Endothelial cell of umbilical vein (primary cell): ENCODE data around the gene NMBR.

Experiments
- EZH2 ChIP-seq: IDR thresholded peaks from 2 replicates; pipeline ENCODE4 v1.6.1; 2012; ENCODE audit warnings: borderline replicate concordance, low read depth, mild to moderate bottlenecking, moderate library complexity, low read length, inconsistent platforms; ENCODE audit not compliant: severe bottlenecking
- FOS ChIP-seq: IDR thresholded peaks from 2 replicates; pipeline ENCODE4 v1.6.1; 2011; ENCODE audit warnings: mild to moderate bottlenecking, low read length, moderate library complexity, borderline replicate concordance; ENCODE audit not compliant: insufficient read depth
- MYC ChIP-seq: IDR thresholded peaks from one replicate; pipeline ENCODE4 v1.6.1; 2011; ENCODE audit warnings: mild to moderate bottlenecking, low read depth, low read length
- POLR2A ChIP-seq: IDR thresholded peaks from 2 replicates; pipeline ENCODE4 v1.6.1; 2012; ENCODE audit warnings: low read depth, mild to moderate bottlenecking, control low read depth, low read length
- POLR2AphosphoS5 ChIP-seq: IDR thresholded peaks from 2 replicates; pipeline ENCODE4 v1.6.1; 2012; ENCODE audit warnings: low read depth, mild to moderate bottlenecking, control low read depth, low read length, moderate library complexity; ENCODE audit not compliant: insufficient read depth
- TF ChIP-seq, protein P1 (sequence below), 2 donors: IDR thresholded peaks; 1 replicate in 1 of 2; 2 replicates in 1 of 2; pipeline ENCODE4 v1.5.1; 2011; ENCODE audit warnings: low read length in 2 of 2, mild to moderate bottlenecking in 2 of 2, moderate library complexity in 2 of 2, control low read depth in 1 of 2, inconsistent platforms in 1 of 2, low read depth in 1 of 2; ENCODE audit not compliant: insufficient read depth in 1 of 2; ENCODE audit errors: extremely low read depth in 1 of 2
- TF ChIP-seq, protein P2 (sequence below): IDR thresholded peaks from 2 replicates; pipeline ENCODE4 v1.6.1; 2011; ENCODE audit not compliant: insufficient read depth, insufficient read length

DNA sequence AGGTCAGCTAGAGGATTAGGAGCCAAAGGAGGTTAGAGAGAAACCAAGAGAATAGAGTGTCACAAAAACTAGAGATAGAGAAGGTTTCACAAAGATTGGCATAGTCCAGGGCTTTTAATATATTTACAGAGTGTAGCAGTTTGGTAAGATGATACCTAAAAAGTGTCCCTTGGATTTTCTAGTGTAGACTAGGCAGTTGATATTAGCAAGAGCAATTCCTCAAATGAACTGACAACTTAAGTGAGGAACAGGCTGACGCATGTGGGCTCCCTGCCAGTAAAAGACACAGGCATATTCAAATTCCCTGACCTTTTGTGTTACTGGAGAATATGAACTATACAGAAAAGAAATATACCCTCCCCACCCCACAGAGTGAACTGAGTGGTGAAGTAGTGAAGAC lies 40.3 kb upstream of the NMBR start:
- TF ChIP-seq MYC, result no peak
- TF ChIP-seq, protein P1, sequence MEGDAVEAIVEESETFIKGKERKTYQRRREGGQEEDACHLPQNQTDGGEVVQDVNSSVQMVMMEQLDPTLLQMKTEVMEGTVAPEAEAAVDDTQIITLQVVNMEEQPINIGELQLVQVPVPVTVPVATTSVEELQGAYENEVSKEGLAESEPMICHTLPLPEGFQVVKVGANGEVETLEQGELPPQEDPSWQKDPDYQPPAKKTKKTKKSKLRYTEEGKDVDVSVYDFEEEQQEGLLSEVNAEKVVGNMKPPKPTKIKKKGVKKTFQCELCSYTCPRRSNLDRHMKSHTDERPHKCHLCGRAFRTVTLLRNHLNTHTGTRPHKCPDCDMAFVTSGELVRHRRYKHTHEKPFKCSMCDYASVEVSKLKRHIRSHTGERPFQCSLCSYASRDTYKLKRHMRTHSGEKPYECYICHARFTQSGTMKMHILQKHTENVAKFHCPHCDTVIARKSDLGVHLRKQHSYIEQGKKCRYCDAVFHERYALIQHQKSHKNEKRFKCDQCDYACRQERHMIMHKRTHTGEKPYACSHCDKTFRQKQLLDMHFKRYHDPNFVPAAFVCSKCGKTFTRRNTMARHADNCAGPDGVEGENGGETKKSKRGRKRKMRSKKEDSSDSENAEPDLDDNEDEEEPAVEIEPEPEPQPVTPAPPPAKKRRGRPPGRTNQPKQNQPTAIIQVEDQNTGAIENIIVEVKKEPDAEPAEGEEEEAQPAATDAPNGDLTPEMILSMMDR (IDR thresholded peaks at IDR 0.05; ENCODE audit: extremely low read depth in 1 of 2, insufficient read depth in 1 of 2, low read depth in 1 of 2, low read length in 2 of 2), result no peak
- no peak for TF ChIP-seq POLR2A
- TF ChIP-seq, protein P2, sequence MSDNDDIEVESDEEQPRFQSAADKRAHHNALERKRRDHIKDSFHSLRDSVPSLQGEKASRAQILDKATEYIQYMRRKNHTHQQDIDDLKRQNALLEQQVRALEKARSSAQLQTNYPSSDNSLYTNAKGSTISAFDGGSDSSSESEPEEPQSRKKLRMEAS, result no peak
- no peak for TF ChIP-seq EZH2
- TF ChIP-seq POLR2AphosphoS5, result no peak
- TF ChIP-seq FOS, result no peak
